Measurements from ENCODE around the gene PTPRE.

DNA sequence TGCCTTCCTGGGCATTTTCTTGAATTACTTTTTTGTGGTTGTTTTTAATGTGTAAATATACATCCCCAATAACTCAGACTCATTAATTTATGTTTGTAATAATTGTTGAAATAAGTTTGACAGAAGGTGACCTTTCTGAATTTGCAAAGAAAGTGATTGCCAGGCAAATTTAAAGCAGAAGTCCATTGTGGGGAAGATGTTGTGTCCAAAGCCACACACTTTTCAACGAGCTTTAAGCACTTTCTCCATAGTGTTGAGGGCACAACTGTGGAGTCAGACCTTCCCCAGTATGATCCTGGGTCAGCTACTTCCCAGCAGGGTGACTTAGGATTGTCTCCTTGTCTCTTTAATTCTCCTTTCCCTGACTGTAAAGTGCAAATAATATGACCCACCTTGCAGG lies 52.5 kb downstream of the PTPRE start:
- TF ChIP-seq CTCF (conservative IDR thresholded peaks at IDR 0.05 in 1 of 2, IDR thresholded peaks at IDR 0.05 in 1 of 2; ENCODE audit: extremely low read depth in 1 of 2, insufficient read depth in 1 of 2, low read depth in 1 of 2, low read length in 2 of 2), result no peak
- no peak for TF ChIP-seq EZH2 (IDR thresholded peaks at IDR 0.05; ENCODE audit: borderline replicate concordance, low read length)
